Measurements from ENCODE around the gene DEK.

DNA sequence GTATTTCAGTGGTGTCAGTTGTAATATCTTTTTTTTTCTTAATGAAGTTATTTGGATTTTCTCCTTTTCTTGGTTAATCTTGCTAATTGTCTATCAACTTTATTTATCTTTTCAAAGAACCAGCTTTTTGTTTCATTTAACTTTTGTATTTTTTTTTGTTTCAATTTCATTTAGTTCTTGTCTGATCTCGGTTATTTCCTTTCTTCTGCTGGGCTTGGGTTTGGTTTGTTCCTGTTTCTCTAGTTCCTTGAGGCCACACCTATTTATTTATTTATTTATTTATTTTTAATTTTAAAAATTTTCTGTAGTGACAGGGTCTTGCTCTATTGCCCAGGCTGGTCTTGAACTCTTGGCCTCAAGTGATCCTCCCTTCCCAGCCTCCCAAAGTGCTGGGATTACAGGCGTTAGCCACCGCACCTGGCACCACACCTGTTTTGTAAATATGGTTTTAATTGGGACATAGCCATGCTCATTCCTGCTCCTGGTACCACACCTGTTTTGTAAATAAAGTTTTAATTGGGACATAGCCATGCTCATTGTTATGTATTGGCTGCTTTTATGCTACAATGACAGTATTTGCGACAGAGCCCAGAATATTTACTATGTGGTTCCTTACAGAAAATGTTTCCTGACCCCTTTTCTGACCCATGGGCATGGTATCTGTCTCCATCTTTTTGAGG is 86.9 kb downstream of the DEK start:
- TF ChIP-seq, protein P1, sequence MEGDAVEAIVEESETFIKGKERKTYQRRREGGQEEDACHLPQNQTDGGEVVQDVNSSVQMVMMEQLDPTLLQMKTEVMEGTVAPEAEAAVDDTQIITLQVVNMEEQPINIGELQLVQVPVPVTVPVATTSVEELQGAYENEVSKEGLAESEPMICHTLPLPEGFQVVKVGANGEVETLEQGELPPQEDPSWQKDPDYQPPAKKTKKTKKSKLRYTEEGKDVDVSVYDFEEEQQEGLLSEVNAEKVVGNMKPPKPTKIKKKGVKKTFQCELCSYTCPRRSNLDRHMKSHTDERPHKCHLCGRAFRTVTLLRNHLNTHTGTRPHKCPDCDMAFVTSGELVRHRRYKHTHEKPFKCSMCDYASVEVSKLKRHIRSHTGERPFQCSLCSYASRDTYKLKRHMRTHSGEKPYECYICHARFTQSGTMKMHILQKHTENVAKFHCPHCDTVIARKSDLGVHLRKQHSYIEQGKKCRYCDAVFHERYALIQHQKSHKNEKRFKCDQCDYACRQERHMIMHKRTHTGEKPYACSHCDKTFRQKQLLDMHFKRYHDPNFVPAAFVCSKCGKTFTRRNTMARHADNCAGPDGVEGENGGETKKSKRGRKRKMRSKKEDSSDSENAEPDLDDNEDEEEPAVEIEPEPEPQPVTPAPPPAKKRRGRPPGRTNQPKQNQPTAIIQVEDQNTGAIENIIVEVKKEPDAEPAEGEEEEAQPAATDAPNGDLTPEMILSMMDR (IDR thresholded peaks at IDR 0.05): no peak
- TF ChIP-seq, protein P2, sequence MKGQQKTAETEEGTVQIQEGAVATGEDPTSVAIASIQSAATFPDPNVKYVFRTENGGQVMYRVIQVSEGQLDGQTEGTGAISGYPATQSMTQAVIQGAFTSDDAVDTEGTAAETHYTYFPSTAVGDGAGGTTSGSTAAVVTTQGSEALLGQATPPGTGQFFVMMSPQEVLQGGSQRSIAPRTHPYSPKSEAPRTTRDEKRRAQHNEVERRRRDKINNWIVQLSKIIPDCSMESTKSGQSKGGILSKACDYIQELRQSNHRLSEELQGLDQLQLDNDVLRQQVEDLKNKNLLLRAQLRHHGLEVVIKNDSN (IDR thresholded peaks at IDR 0.05; ENCODE audit: borderline replicate concordance, low read depth): no peak
- TF ChIP-seq, protein P3, sequence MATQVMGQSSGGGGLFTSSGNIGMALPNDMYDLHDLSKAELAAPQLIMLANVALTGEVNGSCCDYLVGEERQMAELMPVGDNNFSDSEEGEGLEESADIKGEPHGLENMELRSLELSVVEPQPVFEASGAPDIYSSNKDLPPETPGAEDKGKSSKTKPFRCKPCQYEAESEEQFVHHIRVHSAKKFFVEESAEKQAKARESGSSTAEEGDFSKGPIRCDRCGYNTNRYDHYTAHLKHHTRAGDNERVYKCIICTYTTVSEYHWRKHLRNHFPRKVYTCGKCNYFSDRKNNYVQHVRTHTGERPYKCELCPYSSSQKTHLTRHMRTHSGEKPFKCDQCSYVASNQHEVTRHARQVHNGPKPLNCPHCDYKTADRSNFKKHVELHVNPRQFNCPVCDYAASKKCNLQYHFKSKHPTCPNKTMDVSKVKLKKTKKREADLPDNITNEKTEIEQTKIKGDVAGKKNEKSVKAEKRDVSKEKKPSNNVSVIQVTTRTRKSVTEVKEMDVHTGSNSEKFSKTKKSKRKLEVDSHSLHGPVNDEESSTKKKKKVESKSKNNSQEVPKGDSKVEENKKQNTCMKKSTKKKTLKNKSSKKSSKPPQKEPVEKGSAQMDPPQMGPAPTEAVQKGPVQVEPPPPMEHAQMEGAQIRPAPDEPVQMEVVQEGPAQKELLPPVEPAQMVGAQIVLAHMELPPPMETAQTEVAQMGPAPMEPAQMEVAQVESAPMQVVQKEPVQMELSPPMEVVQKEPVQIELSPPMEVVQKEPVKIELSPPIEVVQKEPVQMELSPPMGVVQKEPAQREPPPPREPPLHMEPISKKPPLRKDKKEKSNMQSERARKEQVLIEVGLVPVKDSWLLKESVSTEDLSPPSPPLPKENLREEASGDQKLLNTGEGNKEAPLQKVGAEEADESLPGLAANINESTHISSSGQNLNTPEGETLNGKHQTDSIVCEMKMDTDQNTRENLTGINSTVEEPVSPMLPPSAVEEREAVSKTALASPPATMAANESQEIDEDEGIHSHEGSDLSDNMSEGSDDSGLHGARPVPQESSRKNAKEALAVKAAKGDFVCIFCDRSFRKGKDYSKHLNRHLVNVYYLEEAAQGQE (IDR thresholded peaks at IDR 0.05; ENCODE audit: low read depth, low read length): no peak
- TF ChIP-seq GABPA (IDR thresholded peaks at IDR 0.05; ENCODE audit: low read depth) (no peak), POLR2AphosphoS5 (IDR thresholded peaks at IDR 0.05; ENCODE audit: low read depth, low read length) (no peak), TAF1 (IDR thresholded peaks at IDR 0.05; ENCODE audit: borderline replicate concordance, low read depth, low read length) (no peak), NRF1 (IDR thresholded peaks at IDR 0.05; ENCODE audit: low read depth, low read length) (no peak), MEF2A (IDR thresholded peaks at IDR 0.05; ENCODE audit: borderline replicate concordance, low read depth) (no peak), FOXM1 (IDR thresholded peaks at IDR 0.05; ENCODE audit: low read depth) (no peak), SIN3A (IDR thresholded peaks at IDR 0.05; ENCODE audit: borderline replicate concordance, low read depth, low read length) (no peak), RAD21 (IDR thresholded peaks at IDR 0.05; ENCODE audit: low read length) (no peak), GATA2 (CRISPR knock-in tag; IDR thresholded peaks at IDR 0.05) (no peak)
- TF ChIP-seq, protein P4, sequence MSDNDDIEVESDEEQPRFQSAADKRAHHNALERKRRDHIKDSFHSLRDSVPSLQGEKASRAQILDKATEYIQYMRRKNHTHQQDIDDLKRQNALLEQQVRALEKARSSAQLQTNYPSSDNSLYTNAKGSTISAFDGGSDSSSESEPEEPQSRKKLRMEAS (IDR thresholded peaks at IDR 0.05; ENCODE audit: low read depth): no peak

Data from SK-N-SH (cell line).